HEK293T (cell line): ENCODE results near the gene NCKIPSD.

Source experiments
- CTCF ChIA-PET: fragments of 350-600 bp; formaldehyde crosslinking; extraction: SDS; loops from one replicate; lab custom pipeline; 2021; ENCODE audit warnings: antibody characterized with exemption, inconsistent platforms; lab: Yijun Ruan, JAX
- POLR2A ChIA-PET: fragments of 350-600 bp; formaldehyde crosslinking; extraction: SDS; loops from one replicate; lab custom pipeline; 2020; ENCODE audit warnings: antibody characterized with exemption, inconsistent platforms; lab: Yijun Ruan, JAX
- DNase-seq: peaks from one replicate; pipeline ENCODE4 v3.0.0; 2012; ENCODE audit warnings: mixed read lengths; ENCODE audit errors: extremely low spot score
- ARNT ChIP-seq: fragments of 450-650 bp; IDR thresholded peaks from 2 replicates; pipeline ENCODE4 v1.6.1; 2017; ENCODE audit warnings: mild to moderate bottlenecking
- BHLHE40 ChIP-seq: fragments of 450-650 bp; IDR thresholded peaks from 2 replicates; pipeline ENCODE4 v1.6.1; 2016; ENCODE audit warnings: mild to moderate bottlenecking, moderate library complexity, borderline replicate concordance
- CTBP1 ChIP-seq: fragments of 450-650 bp; IDR thresholded peaks from 2 replicates; pipeline ENCODE4 v1.6.1; 2016; ENCODE audit warnings: borderline replicate concordance
- ELF4 ChIP-seq: fragments of 450-650 bp; IDR thresholded peaks from 2 replicates; pipeline ENCODE4 v1.6.1; 2017; ENCODE audit warnings: antibody characterized with exemption
- FOXA1 ChIP-seq: fragments of 450-650 bp; IDR thresholded peaks from 2 replicates; pipeline ENCODE4 v1.6.1; 2016; ENCODE audit warnings: mild to moderate bottlenecking
- FOXK2 ChIP-seq: fragments of 450-650 bp; IDR thresholded peaks from 2 replicates; pipeline ENCODE4 v1.6.1; 2016; ENCODE audit warnings: mild to moderate bottlenecking
- FOXM1 ChIP-seq: fragments of 450-650 bp; IDR thresholded peaks from 2 replicates; pipeline ENCODE4 v1.6.1; 2017; ENCODE audit warnings: mild to moderate bottlenecking, borderline replicate concordance
- HDGF ChIP-seq: fragments of 450-650 bp; IDR thresholded peaks from 2 replicates; pipeline ENCODE4 v1.6.1; 2017; ENCODE audit warnings: antibody characterized with exemption, borderline replicate concordance
- L3MBTL2 ChIP-seq: fragments of 450-650 bp; conservative IDR thresholded peaks from 2 replicates; pipeline ENCODE4 v1.6.1; 2016; ENCODE audit warnings: mild to moderate bottlenecking
- LEF1 ChIP-seq: fragments of 450-650 bp; IDR thresholded peaks from 2 replicates; pipeline ENCODE4 v1.6.1; 2017; ENCODE audit warnings: mild to moderate bottlenecking, borderline replicate concordance
- NFRKB ChIP-seq: fragments of 450-650 bp; IDR thresholded peaks from 2 replicates; pipeline ENCODE4 v1.6.1; 2016; ENCODE audit warnings: mild to moderate bottlenecking, moderate library complexity
- PKNOX1 ChIP-seq: fragments of 450-650 bp; IDR thresholded peaks from 2 replicates; pipeline ENCODE4 v1.6.1; 2016
- SP1 ChIP-seq: fragments of 450-650 bp; IDR thresholded peaks from 2 replicates; pipeline ENCODE4 v1.6.1; 2017
- SUZ12 ChIP-seq: fragments of 450-650 bp; IDR thresholded peaks from 2 replicates; pipeline ENCODE4 v1.6.1; 2016; ENCODE audit warnings: mild to moderate bottlenecking
- TARDBP ChIP-seq: fragments of 450-650 bp; IDR thresholded peaks from 2 replicates; pipeline ENCODE4 v1.6.1; 2016
- ZNF384 ChIP-seq: fragments of 450-650 bp; IDR thresholded peaks from 2 replicates; pipeline ENCODE4 v1.6.1; 2016

The NCKIPSD gene

GRCh38 chr3:48708481-48708889 is 22.8 kb upstream of the NCKIPSD start:
- TF ChIP-seq LEF1 (no peak), TARDBP (no peak), ARNT (no peak), L3MBTL2 (no peak), NFRKB (no peak), HDGF (no peak), FOXK2 (no peak), PKNOX1 (no peak), CTBP1 (no peak), ZNF384 (no peak), FOXM1 (no peak), BHLHE40 (no peak)
- ChIA-PET POLR2A (interaction anchor here (1.4 kb wide), 1 partner anchor 9 kb away, joined by 3 read pairs; the partner anchor contains the start of gene IP6K2), CTCF (no interaction called here)
- DNase-seq = no peak

- ChIA-PET POLR2A (interaction anchor here (0.6 to 0.8 kb wide), 2 partner anchors 10 to 45 kb away, joined by 3 read pairs; partner anchors contain the start of genes CELSR3 and IP6K2), CTCF (interaction anchor here (1.2 kb wide), 1 partner anchor 21 kb away, joined by 3 read pairs; no protein-coding TSS in a partner anchor)
- DNase-seq = no peak
- TF ChIP-seq LEF1 (no peak), L3MBTL2 (no peak), BHLHE40 (no peak), SUZ12 (no peak), FOXA1 (no peak), ZNF384 (no peak), HDGF (no peak), FOXM1 (no peak), ARNT (no peak), TARDBP (no peak), PKNOX1 (no peak), ELF4 (no peak), FOXK2 (no peak), SP1 (no peak), NFRKB (no peak)
Observed at GRCh38 chr3:48707157-48707556, 21.4 kb upstream of the NCKIPSD start.

- no peak for TF ChIP-seq ARNT
- no peak for TF ChIP-seq LEF1
- no peak for TF ChIP-seq PKNOX1
- no peak for TF ChIP-seq HDGF
- TF ChIP-seq FOXA1 = no peak
- no peak for TF ChIP-seq L3MBTL2
- no peak for TF ChIP-seq SP1
- no peak for TF ChIP-seq TARDBP
- no peak for TF ChIP-seq FOXM1
- TF ChIP-seq FOXK2 = no peak
- TF ChIP-seq SUZ12 = no peak
- ChIA-PET POLR2A (interaction anchor here (0.9 kb wide), 1 partner anchor 15 kb away, joined by 3 read pairs; no protein-coding TSS in a partner anchor), CTCF (interaction anchor here (0.7 kb wide), 1 partner anchor 270 kb away, joined by 3 read pairs; no protein-coding TSS in a partner anchor)
- no peak for DNase-seq
Observed at GRCh38 chr3:48702320-48702920, 16.7 kb upstream of the NCKIPSD start.

GRCh38 chr3:48700731-48701405 is 15.2 kb upstream of the NCKIPSD start:
- POLR2A ChIA-PET = interaction anchor here (1.2 kb wide), 1 partner anchor 16 kb away, joined by 3 read pairs; the partner anchor contains the start of gene IP6K2
- DNase-seq = no peak
- CTCF ChIA-PET = no interaction called here
- TF ChIP-seq LEF1 = no peak
- TF ChIP-seq HDGF = no peak
- TF ChIP-seq SP1 = no peak
- no peak for TF ChIP-seq ZNF384
- no peak for TF ChIP-seq BHLHE40
- TF ChIP-seq TARDBP = no peak
- TF ChIP-seq CTBP1 = no peak
- no peak for TF ChIP-seq FOXM1
- TF ChIP-seq FOXK2 = no peak
- no peak for TF ChIP-seq NFRKB
- TF ChIP-seq FOXA1 = no peak
- TF ChIP-seq L3MBTL2 = no peak

- ChIA-PET POLR2A (interaction anchor here (0.9 to 1.4 kb wide), 2 partner anchors 18 kb away, joined by 3 to 4 read pairs; partner anchors contain the start of gene IP6K2), CTCF (no interaction called here)
- no peak for DNase-seq
- no peak for TF ChIP-seq L3MBTL2
- no peak for TF ChIP-seq CTBP1
- TF ChIP-seq SUZ12 = no peak
- no peak for TF ChIP-seq ZNF384
- TF ChIP-seq ELF4 = no peak
- TF ChIP-seq TARDBP = no peak
Observed at GRCh38 chr3:48698891-48699290, 13.2 kb upstream of the NCKIPSD start.

GRCh38 chr3:48697952-48698351 is 12.2 kb upstream of the NCKIPSD start:
- ChIA-PET POLR2A (interaction anchor here (1.4 kb wide), 1 partner anchor 19 kb away, joined by 4 read pairs; the partner anchor contains the start of gene IP6K2), CTCF (interaction anchor here (0.5 to 0.7 kb wide), 4 partner anchors 12 to 1080 kb away, joined by 3 to 5 read pairs (median 4); partner anchors contain the start of gene NCKIPSD)
- DNase-seq = no peak
- no peak for TF ChIP-seq LEF1
- no peak for TF ChIP-seq L3MBTL2
- no peak for TF ChIP-seq HDGF
- TF ChIP-seq PKNOX1 = no peak
- no peak for TF ChIP-seq TARDBP
- no peak for TF ChIP-seq FOXK2
- no peak for TF ChIP-seq NFRKB
- no peak for TF ChIP-seq SUZ12
- TF ChIP-seq ZNF384 = no peak
- no peak for TF ChIP-seq SP1
- no peak for TF ChIP-seq ARNT
- TF ChIP-seq FOXA1 = no peak
- no peak for TF ChIP-seq CTBP1
- no peak for TF ChIP-seq FOXM1
- no peak for TF ChIP-seq ELF4
- no peak for TF ChIP-seq BHLHE40
